ENCODE results near the gene KLKB1. TPM values are rescaled to one million over a fixed set of nuclear protein-coding genes. Genes with fewer than 3 reads are reported as not detected.

Gene KLKB1
- total RNA-seq, 1 experiment from 2014 or later: 0.10 TPM

GRCh38 chr4:186201535-186202230, 25.6 kb upstream of the KLKB1 start (continued):
- TF ChIP-seq ZFX (IDR thresholded peaks at IDR 0.05) (no peak), SRF (IDR thresholded peaks at IDR 0.05; ENCODE audit: low read depth) (0 out of 2 replicates have a peak, but pooled peaks have one; percentile 8)

- Histone ChIP-seq H3K27me3 (ENCODE audit: insufficient read depth, low read length) (no peaks in the 10 kb centered on the region), H3K4me2 (ENCODE audit: low read length) (peak overlapping the region; percentile 45; the same call in 1 of the 2 replicates), H3K4me3 (replicated peaks in 1 of 2; ENCODE audit: low read depth in 1 of 2, low read length in 2 of 2) (no peak overlapping the region), H3K79me2 (ENCODE audit: insufficient read depth, low read length) (no peaks in the 10 kb centered on the region), H3K9ac (ENCODE audit: low read length) (no peak overlapping the region), H3K4me1 (ENCODE audit: control insufficient read depth in 1 of 2, insufficient read depth in 2 of 2, low read length in 2 of 2) (peaks cover 0 to 17% of the 10 kb centered on the region in 2 experiments; a peak in 2 of 4 replicates), H3K36me3 (ENCODE audit: control insufficient read depth in 1 of 2, insufficient read depth in 2 of 2, low read length in 2 of 2) (no peaks in the 10 kb centered on the region), H3K9me3 (ENCODE audit: control insufficient read depth in 1 of 2, insufficient read depth in 1 of 2, low read depth in 1 of 2, low read length in 2 of 2) (no peaks in the 10 kb centered on the region), H3K9me2 (ENCODE audit: insufficient read depth) (no peaks in the 10 kb centered on the region), H2AFZ (ENCODE audit: low read depth, low read length, poor library complexity, severe bottlenecking) (peak overlapping the region; percentile 74), H4K20me1 (ENCODE audit: insufficient read depth) (no peaks in the 10 kb centered on the region), H3K27ac (ENCODE audit: low read depth, low read length) (no peak overlapping the region)
- intact Hi-C loops (cut with micrococcal nuclease): no loop called here
- CTCF ChIA-PET: interaction anchor here (1.3 to 1.8 kb wide), 4 partner anchors 10 to 135 kb away, joined by 3 to 11 read pairs (median 6); partner anchors contain the start of gene CYP4V2
- DNase-seq (ENCODE audit: low read depth, low spot score) (no peak), ATAC-seq (no peak)
- TF ChIP-seq ELF1 (IDR thresholded peaks at IDR 0.05; ENCODE audit: borderline replicate concordance, low read depth): no peak
- TF ChIP-seq CBX3 (IDR thresholded peaks at IDR 0.05; ENCODE audit: low read depth): no peak
- TF ChIP-seq SRF (IDR thresholded peaks at IDR 0.05; ENCODE audit: low read depth): no peak
- TF ChIP-seq ZBTB33 (IDR thresholded peaks at IDR 0.05; ENCODE audit: extremely low read depth, insufficient replicate concordance, low read length): no peak
- no peak for TF ChIP-seq EZH2phosphoT487 (IDR thresholded peaks at IDR 0.05; ENCODE audit: borderline replicate concordance)
- TF ChIP-seq FOSL1 (IDR thresholded peaks at IDR 0.05; ENCODE audit: low read depth): no peak
- BruUV-seq (replicated peaks): no TSS peak
- RAD21 ChIA-PET (ENCODE audit: low non-redundant PET in 1 of 2, low total read pairs in 2 of 2, uncharacterized antibody in 2 of 2, unreplicated experiment in 2 of 2): no interaction called here
- POLR2A ChIA-PET: no interaction called here
Measured at GRCh38 chr4:186202490-186203140, 24.7 kb upstream of the KLKB1 start.

Data from HCT116 (cell line).